ENCODE measurements around the gene ZNF207. TPM values are rescaled to one million over a fixed set of nuclear protein-coding genes. Genes with fewer than 3 reads are reported as not detected.
"Not testable (repeated sequence)": the region's sequence is repeated elsewhere in the genome, so short reads cannot be mapped to it uniquely, and the experiment has no call there.

ZNF207 gene
- total RNA-seq, 1 experiment from 2014 or later, result 150 TPM

DNA sequence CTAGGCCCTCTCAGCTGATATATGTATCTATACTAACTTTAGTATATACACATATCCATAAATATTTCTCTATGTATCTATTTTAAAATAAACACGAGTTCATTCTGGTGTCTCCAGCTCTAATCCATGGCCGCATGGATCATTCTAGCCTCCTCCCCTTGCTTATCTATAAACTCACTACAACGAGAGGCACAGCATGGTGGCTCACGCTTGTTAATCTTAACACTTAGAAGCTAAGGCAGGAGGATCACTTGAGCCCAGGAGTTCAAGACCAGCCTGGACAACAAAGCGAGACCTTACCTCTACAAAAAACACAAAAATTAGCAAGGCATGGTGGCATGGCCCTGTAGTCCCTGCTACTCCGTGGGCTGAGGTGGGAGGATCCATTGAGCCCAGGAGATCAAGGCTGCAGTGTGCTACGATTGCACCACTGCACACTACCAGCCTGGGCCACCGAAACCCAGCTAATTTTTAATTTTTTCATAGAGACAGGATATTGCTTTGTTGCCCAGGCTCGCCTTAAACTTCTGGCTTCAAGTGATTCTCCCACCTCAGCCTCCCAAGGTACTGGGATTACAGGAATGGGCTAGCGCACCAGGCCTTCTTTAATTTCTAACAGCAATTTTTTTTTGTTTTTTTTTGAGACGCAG lies 3.9 kb upstream of the ZNF207 start:
- Histone ChIP-seq H3K9me3 (replicated peaks) (no peaks in the 10 kb centered on the region), H3K36me3 (peaks cover 15% of the 10 kb centered on the region), H3K27ac (no peak overlapping the region), H3K27me3 (replicated peaks) (no peaks in the 10 kb centered on the region), H3K4me1 (replicated peaks) (peaks cover 10% of the 10 kb centered on the region), H3K4me3 (no peak overlapping the region)
- DNase-seq (ENCODE audit: low read depth in 1 of 2, low spot score in 2 of 2), result no peak

DNA sequence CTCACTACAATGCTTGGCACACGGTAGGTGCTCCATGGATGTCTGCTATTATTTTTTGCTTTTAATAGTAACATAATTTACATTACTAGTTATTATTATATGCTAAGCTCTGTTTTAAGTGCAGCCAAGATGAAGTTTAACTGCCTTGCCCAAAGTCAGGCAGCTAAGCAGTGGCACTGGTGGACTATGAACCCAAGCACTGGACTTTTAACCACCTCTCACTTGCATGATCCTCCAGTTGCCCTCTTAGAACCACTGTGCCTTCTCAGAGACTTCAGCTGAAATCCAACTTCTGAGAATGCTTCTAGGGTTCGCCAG lies 1.5 kb upstream of the ZNF207 start:
- no peaks in the 10 kb centered on the region for H3K9me3 ChIP-seq (replicated peaks)
- H3K27me3 ChIP-seq (replicated peaks), result no peaks in the 10 kb centered on the region
- no peak overlapping the region for H3K4me3 ChIP-seq
- DNase-seq (ENCODE audit: low read depth in 1 of 2, low spot score in 2 of 2), result no peak
- peaks cover 38% of the 10 kb centered on the region for H3K36me3 ChIP-seq
- no peak overlapping the region for H3K27ac ChIP-seq
- peaks cover 11% of the 10 kb centered on the region for H3K4me1 ChIP-seq (replicated peaks)

DNA sequence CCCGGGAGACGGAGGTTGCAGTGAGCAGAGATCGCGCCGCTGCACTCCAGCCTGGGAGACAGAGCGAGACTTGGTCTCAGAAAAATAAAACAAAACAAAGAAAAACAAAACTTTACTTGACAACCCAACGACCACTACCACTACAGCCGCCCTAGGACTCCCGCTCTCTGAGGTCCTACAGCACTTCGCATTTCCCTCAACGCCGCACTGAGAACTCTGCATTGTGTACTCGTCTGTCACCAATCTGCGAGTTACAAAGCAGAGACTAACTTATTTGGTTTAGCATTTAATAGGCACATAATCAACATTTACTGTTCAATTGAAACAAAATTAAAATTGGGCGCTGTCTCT lies 479 bp upstream of the ZNF207 start:
- no peaks in the 10 kb centered on the region for H3K9me3 ChIP-seq (replicated peaks)
- peak overlapping the region; percentile 98 for H3K27ac ChIP-seq
- H3K4me1 ChIP-seq (replicated peaks), result peaks cover 11% of the 10 kb centered on the region
- no peak for DNase-seq (ENCODE audit: low read depth in 1 of 2, low spot score in 2 of 2)
- no peaks in the 10 kb centered on the region for H3K27me3 ChIP-seq (replicated peaks)
- peak overlapping the region; percentile 74 for H3K4me3 ChIP-seq
- H3K36me3 ChIP-seq, result peaks cover 46% of the 10 kb centered on the region

DNA sequence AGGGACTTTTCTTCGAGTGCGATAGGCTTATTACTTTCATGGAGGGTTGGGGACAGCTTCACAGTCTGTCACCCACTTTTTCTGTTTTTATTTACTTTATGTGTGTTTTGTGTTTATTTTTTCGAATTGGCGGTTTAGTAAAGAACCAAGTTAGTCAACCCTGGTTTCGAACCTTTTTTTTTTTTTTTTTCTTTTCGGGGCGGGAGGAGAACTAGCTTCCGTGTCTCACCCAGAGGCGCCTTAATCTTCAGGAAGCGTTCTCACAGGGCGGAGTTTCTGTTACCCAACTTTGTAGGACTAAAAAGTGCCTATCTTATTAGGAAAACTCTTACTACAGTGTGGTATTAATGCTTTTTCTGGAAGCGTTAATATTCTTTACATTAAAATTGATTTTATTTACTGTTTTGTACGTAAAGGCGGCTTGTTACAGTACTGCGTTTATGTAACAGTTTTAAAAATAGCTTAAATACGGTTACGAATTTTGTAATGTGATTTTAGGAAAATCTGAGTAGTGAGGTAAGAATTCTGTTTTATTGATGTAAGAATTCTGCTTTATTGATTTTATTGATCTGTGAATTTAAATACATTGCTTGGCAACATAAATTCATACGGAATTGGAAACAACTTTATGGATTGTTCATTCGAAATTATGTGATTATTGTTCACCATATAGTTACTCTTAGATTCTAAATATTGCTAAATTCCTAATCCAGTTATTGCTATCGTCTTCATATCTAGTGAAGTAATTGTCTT lies 885 bp downstream of the ZNF207 start:
- H3K27me3 ChIP-seq (replicated peaks), result no peaks in the 10 kb centered on the region
- peak overlapping the region; percentile 98 for H3K27ac ChIP-seq
- peaks cover 14% of the 10 kb centered on the region for H3K4me1 ChIP-seq (replicated peaks)
- H3K36me3 ChIP-seq, result peaks cover 59% of the 10 kb centered on the region
- no peak for DNase-seq (ENCODE audit: low read depth in 1 of 2, low spot score in 2 of 2)
- H3K9me3 ChIP-seq (replicated peaks), result no peaks in the 10 kb centered on the region
- H3K4me3 ChIP-seq, result peak overlapping the region; percentile 74

DNA sequence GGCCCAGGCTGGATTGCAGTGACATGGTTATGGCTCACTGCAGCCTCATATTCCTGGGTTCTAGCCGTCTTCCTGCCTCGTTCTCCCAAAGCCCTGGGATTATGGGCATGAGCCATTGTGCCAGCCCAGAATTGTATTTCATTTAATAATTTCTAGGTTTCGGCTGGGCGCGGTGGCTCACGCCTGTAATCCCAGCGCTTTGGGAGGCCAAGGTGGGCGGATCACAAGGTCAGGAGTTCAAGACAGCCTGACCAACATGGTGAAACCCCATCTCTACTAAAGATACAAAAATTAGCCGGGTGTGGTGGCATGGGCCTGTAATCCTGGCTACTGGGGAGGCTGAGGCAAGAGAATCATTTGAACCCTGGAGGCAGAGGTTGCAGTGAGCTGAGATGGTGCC lies 2.8 kb downstream of the ZNF207 start:
- H3K9me3 ChIP-seq (replicated peaks); DNase-seq (ENCODE audit: low read depth in 1 of 2, low spot score in 2 of 2); H3K27ac ChIP-seq; H3K4me3 ChIP-seq; H3K27me3 ChIP-seq (replicated peaks): not testable (repeated sequence)
- Histone ChIP-seq H3K4me1 (replicated peaks) (peaks cover 14% of the 10 kb centered on the region), H3K36me3 (peaks cover 75% of the 10 kb centered on the region)

DNA sequence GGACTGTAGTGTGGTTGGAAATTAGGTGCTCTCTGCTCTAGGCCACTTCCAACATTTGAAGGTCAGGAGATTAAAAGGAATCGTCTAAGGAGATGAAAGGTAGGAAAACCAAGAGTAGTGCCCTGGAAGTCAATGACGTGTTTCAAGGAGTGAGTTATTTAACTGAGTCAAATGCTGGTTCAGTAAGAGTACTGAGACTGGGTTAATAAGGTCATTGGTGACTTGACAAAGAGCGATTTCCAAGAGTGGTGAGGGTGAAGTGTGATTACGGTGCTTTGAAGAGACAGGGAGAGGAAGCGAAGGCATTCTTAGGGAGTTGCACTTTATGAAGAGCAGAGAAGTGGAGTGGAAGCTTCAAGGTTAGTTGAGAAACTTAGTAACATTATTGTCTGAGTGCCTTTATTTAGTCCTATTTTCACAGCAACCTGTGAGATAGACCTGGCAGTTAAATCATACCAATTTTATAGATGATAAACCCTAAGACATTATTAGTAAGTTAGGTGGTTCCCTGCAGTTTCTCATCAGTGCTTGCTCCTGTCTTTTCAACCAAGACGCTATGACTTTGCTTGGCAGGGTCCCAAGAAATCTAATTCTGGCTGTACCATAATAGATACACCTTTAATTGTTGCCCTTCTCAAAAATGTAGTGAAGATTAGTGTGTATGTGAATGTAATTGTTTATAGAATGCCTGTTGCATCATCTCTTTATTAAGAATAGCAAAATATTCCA lies 5.9 kb downstream of the ZNF207 start:
- peaks cover 9% of the 10 kb centered on the region for H3K4me1 ChIP-seq (replicated peaks)
- H3K9me3 ChIP-seq (replicated peaks), result no peaks in the 10 kb centered on the region
- DNase-seq (ENCODE audit: low read depth in 1 of 2, low spot score in 2 of 2), result no peak
- H3K27ac ChIP-seq, result no peak overlapping the region
- H3K36me3 ChIP-seq, result peaks cover 94% of the 10 kb centered on the region
- no peak overlapping the region for H3K4me3 ChIP-seq
- H3K27me3 ChIP-seq (replicated peaks), result no peaks in the 10 kb centered on the region

DNA sequence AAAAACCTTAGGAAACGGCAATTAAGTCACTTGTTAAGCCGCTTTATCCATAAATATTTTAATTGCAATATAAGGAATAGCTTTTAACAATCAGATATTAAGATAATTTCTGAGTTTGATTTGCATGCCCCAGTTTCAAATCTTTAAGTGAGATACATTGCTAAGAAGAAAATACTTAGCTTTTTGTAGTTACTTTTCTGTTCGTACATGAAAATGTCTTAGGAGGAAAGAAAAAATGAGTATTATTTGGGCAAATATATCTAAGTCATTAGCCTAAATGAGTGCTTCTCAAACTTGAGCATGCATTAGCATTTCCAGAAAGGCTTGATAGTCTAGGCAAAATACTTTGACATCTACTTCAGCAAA lies 6.4 kb downstream of the ZNF207 start:
- DNase-seq (ENCODE audit: low read depth in 1 of 2, low spot score in 2 of 2), result no peak
- no peak overlapping the region for H3K4me3 ChIP-seq
- H3K36me3 ChIP-seq, result peaks cover 94% of the 10 kb centered on the region
- H3K9me3 ChIP-seq (replicated peaks), result no peaks in the 10 kb centered on the region
- H3K4me1 ChIP-seq (replicated peaks), result peaks cover 9% of the 10 kb centered on the region
- H3K27me3 ChIP-seq (replicated peaks), result no peaks in the 10 kb centered on the region
- H3K27ac ChIP-seq, result no peak overlapping the region

DNA sequence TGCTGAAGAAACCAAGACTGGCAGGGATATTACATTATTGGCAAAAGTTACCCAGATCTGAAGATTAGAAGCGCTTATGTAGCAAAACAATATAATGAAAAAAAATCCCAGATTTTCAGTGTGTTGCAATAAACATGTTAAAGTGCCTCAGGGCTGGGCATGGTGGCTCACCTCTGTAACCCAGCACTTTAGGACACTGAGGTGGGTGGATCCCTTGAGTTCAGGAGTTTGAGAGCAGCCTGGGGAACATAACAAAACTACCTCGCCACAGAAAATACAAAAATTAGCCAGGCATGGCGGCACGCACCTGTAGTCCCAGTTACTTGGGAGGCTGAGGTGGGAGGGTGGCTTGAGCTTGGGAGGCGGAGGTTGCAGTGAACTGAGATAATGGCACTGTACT lies 6.8 kb downstream of the ZNF207 start:
- H3K4me3 ChIP-seq, result no peak overlapping the region
- H3K27me3 ChIP-seq (replicated peaks), result no peaks in the 10 kb centered on the region
- H3K36me3 ChIP-seq, result peaks cover 94% of the 10 kb centered on the region
- DNase-seq (ENCODE audit: low read depth in 1 of 2, low spot score in 2 of 2), result no peak
- H3K27ac ChIP-seq, result no peak overlapping the region
- H3K9me3 ChIP-seq (replicated peaks), result no peaks in the 10 kb centered on the region
- H3K4me1 ChIP-seq (replicated peaks), result peaks cover 9% of the 10 kb centered on the region

DNA sequence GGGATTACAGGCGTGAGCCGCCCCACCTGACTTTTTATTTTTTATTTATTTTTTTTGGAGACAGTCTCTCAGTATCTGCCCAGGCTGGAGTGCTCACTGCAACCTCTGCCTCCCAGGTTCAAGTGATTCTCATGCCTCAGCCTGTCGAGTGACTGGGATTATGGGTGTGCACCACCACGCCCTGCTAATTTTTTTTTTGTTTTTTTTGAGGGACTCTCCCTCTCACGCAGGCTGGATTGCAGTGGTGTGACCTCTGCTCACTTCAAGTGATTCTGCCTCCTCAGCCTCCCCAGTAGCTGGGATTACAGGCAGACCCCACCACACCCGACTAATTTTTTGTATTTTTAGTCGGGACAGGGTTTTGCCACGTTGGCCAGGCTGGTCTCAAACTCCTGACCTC lies 7.7 kb downstream of the ZNF207 start:
- Histone ChIP-seq H3K4me1 (replicated peaks) (peaks cover 6% of the 10 kb centered on the region), H3K9me3 (replicated peaks) (no peaks in the 10 kb centered on the region), H3K36me3 (peaks cover 94% of the 10 kb centered on the region), H3K4me3 (no peak overlapping the region), H3K27ac (no peak overlapping the region), H3K27me3 (replicated peaks) (no peaks in the 10 kb centered on the region)
- DNase-seq (ENCODE audit: low read depth in 1 of 2, low spot score in 2 of 2), result no peak

DNA sequence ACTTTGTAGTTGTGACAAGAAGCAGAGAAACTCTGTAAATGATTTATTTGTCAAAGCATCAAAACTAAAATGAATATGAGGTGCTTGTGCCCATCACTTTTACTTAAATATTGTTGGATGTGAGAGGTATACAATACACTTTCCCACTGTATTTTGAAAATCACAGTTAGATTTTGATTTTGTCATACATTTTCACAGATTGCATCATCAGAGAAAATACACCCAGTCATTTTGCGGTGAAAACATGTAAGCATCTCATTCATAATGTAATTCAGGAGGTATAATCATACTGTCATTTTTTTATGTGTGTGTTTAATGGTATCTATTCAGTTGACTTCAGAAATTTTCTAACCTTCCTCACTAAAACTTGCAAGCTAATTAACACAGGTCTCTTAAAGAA lies 11.3 kb downstream of the ZNF207 start:
- Histone ChIP-seq H3K4me1 (replicated peaks) (no peaks in the 10 kb centered on the region), H3K36me3 (peaks cover 95% of the 10 kb centered on the region), H3K27me3 (replicated peaks) (no peaks in the 10 kb centered on the region), H3K27ac (no peak overlapping the region), H3K4me3 (no peak overlapping the region), H3K9me3 (replicated peaks) (no peaks in the 10 kb centered on the region)
- DNase-seq (ENCODE audit: low read depth in 1 of 2, low spot score in 2 of 2), result no peak

DNA sequence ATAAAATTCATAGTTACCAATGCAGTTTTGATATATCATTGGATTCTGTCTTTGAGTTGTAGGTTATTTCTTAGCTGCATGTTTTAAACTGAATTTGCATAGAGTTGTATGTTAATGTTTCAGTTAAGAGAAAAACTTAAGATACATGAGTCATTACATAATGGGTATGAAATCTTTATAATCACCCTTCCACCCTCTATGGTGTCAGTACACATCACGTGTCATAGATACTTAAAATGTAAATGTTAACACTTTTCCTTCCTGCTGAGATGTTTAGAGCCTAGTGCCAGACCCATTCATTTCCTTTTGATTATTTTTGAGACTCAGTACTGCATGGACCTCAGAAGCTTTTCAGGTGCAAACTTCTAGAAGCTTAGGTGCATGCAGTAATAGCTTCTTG lies 20.5 kb downstream of the ZNF207 start:
- H3K9me3 ChIP-seq (replicated peaks), result no peaks in the 10 kb centered on the region
- no peaks in the 10 kb centered on the region for H3K4me1 ChIP-seq (replicated peaks)
- DNase-seq (ENCODE audit: low read depth in 1 of 2, low spot score in 2 of 2), result no peak
- H3K27me3 ChIP-seq (replicated peaks), result no peaks in the 10 kb centered on the region
- no peak overlapping the region for H3K4me3 ChIP-seq
- no peak overlapping the region for H3K27ac ChIP-seq
- H3K36me3 ChIP-seq, result peaks cover 95% of the 10 kb centered on the region

DNA sequence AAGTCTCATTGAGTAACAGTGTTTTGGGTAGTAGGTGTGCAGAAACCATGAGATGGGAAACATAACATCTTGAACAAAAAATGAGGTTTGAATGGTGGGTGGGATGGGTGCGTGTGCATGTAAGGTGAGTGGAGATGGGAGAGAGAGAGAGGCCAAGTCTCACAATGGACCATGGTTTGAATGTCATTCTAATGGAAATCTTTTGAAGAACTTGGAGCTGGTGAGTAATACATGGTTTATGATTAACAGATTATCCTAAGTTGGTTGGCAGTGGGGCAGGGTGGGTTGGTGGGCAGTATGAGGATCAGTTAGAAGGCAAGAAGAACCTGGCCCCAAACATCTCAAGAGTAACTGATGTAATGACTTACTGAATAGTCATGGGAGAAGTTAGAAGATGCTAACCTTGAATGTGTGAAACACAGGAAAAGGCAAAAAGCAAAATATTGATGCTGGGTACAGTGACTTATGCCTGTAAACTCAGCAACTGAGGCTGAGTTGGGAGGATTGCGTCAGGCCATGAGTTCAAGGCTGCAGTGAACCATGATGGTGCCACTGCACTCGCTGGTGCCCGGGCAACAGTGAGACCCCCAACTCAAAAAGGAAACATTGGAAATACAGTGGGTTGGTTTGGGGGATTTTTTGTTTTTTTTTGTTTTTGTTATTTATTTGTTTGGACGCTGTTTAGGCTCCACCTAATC lies 32.7 kb downstream of the ZNF207 start:
- Histone ChIP-seq H3K36me3 (peaks cover 62% of the 10 kb centered on the region), H3K4me1 (replicated peaks) (no peaks in the 10 kb centered on the region), H3K9me3 (replicated peaks) (no peaks in the 10 kb centered on the region), H3K4me3 (no peak overlapping the region), H3K27ac (no peak overlapping the region), H3K27me3 (replicated peaks) (no peaks in the 10 kb centered on the region)
- no peak for DNase-seq (ENCODE audit: low read depth in 1 of 2, low spot score in 2 of 2)

DNA sequence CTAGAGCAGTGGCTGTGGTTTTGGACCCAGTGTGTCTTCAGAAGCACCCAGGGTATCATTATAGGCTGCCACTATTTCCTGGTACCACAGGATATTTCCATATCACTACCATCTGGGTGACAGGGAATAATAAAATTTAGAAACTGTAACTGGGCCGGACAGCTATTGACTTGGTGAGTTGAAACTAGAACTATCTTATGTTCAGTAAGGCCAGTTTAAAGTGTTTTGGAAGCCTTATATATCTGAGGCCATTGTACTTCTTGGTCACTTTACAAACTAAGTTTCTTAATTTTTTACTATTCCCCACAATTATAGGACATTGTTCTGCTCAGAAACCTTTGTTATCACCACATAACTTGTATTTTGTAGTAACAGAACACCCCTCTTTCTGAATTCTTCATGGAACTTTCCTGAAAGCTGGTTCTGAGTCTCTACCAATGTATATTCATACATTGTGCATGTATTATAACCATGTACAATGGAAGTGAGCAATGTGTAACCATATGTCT lies 34.0 kb downstream of the ZNF207 start:
- no peak for DNase-seq (ENCODE audit: low read depth in 1 of 2, low spot score in 2 of 2)
- no peak overlapping the region for H3K4me3 ChIP-seq
- peaks cover 49% of the 10 kb centered on the region for H3K36me3 ChIP-seq
- H3K4me1 ChIP-seq (replicated peaks), result no peaks in the 10 kb centered on the region
- no peaks in the 10 kb centered on the region for H3K9me3 ChIP-seq (replicated peaks)
- H3K27ac ChIP-seq, result no peak overlapping the region
- H3K27me3 ChIP-seq (replicated peaks), result no peaks in the 10 kb centered on the region

DNA sequence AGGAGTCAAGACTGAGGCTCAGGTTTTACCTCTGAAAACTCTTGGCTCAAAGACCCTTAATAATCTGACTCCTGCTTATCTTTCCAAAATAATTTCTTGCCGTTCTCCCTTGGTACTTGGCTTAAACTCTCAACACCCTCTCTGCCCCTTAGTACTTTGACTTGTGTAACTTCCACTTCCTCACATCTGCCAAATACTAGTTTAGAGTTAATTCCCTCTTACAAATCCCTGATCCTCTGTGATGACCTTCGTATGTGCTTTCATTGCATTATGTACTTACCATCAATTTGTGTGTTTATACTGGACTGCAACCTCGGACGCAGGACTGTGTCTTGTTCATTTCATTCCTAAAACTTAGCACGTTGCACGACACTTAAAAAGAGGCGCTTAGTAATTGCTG lies 35.2 kb downstream of the ZNF207 start:
- Histone ChIP-seq H3K36me3 (peaks cover 39% of the 10 kb centered on the region), H3K27ac (no peak overlapping the region), H3K4me3 (no peak overlapping the region), H3K4me1 (replicated peaks) (no peaks in the 10 kb centered on the region), H3K27me3 (replicated peaks) (no peaks in the 10 kb centered on the region), H3K9me3 (replicated peaks) (no peaks in the 10 kb centered on the region)
- no peak for DNase-seq (ENCODE audit: low read depth in 1 of 2, low spot score in 2 of 2)
